GM12878 (cell line): ENCODE data around the gene SLC51A. TPM values are rescaled to one million over a fixed set of nuclear protein-coding genes. Genes with fewer than 3 reads are reported as not detected.

Source experiments
- BACH1 ChIP-seq: fragments of 450-650 bp; IDR thresholded peaks from 2 replicates; pipeline ENCODE4 v1.6.1; 2017; ENCODE audit warnings: mild to moderate bottlenecking, borderline replicate concordance
- CBFB ChIP-seq: IDR thresholded peaks from 2 replicates; pipeline ENCODE4 v1.6.1; 2016; ENCODE audit warnings: antibody characterized with exemption, low read depth
- CBX3 ChIP-seq: fragments of 200-600 bp; sonication (generic); IDR thresholded peaks from 2 replicates; pipeline ENCODE4 v1.6.1; 2016; ENCODE audit warnings: low read depth, borderline replicate concordance
- CEBPB ChIP-seq, 2 experiments: fragments of 150-350 bp in 1 of 2; IDR thresholded peaks; 2 replicates each; pipeline ENCODE4 v1.6.1; 2012 to 2014; ENCODE audit warnings: low read depth in 2 of 2, low read length in 2 of 2, borderline replicate concordance in 1 of 2, inconsistent platforms in 1 of 2
- CREB1 ChIP-seq: IDR thresholded peaks from 2 replicates; pipeline ENCODE4 v1.6.1; 2012; ENCODE audit warnings: low read depth, mild to moderate bottlenecking, inconsistent platforms
- EED ChIP-seq: sonication (generic); IDR thresholded peaks from 2 replicates; pipeline ENCODE4 v1.6.1; 2016; ENCODE audit warnings: antibody characterized with exemption, low read depth
- EGR1 ChIP-seq, 2 experiments: IDR thresholded peaks; 1 replicate in 1 of 2; 2 replicates in 1 of 2; pipeline ENCODE4 v1.6.1; 2011 to 2012; ENCODE audit warnings: low read depth in 2 of 2, low read length in 2 of 2, borderline replicate concordance in 1 of 2, mild to moderate bottlenecking in 1 of 2, moderate library complexity in 1 of 2
- ETV6 ChIP-seq, 2 experiments: fragments of 450-650 bp in 1 of 2; IDR thresholded peaks in 1 of 2; conservative IDR thresholded peaks in 1 of 2; 2 replicates each; pipeline ENCODE4 v1.6.1; 2014; ENCODE audit warnings: antibody characterized with exemption in 1 of 2, borderline replicate concordance in 1 of 2, low read depth in 1 of 2, mild to moderate bottlenecking in 1 of 2, moderate library complexity in 1 of 2
- GABPA ChIP-seq: IDR thresholded peaks from 2 replicates; pipeline ENCODE4 v1.6.1; 2014; ENCODE audit warnings: antibody characterized with exemption, low read depth, mild to moderate bottlenecking, inconsistent platforms
- IRF4 ChIP-seq: IDR thresholded peaks from 2 replicates; pipeline ENCODE4 v1.6.1; 2011; ENCODE audit warnings: low read depth, low read length
- KAT2A ChIP-seq: conservative IDR thresholded peaks from 2 replicates; pipeline ENCODE4 v1.6.1; 2011; ENCODE audit warnings: low read depth, low read length; ENCODE audit not compliant: control insufficient read depth
- LARP7 ChIP-seq: fragments of 450-650 bp; IDR thresholded peaks from 2 replicates; pipeline ENCODE4 v1.6.1; 2017; ENCODE audit warnings: mild to moderate bottlenecking
- MTA2 ChIP-seq: fragments of 450-650 bp; IDR thresholded peaks from 2 replicates; pipeline ENCODE4 v1.6.1; 2016; ENCODE audit warnings: low read depth, mild to moderate bottlenecking, moderate library complexity
- MTA3 ChIP-seq: IDR thresholded peaks from 2 replicates; pipeline ENCODE4 v1.6.1; 2012; ENCODE audit warnings: low read length, inconsistent platforms, borderline replicate concordance
- MXI1 ChIP-seq: fragments of 150-350 bp; IDR thresholded peaks from 2 replicates; pipeline ENCODE4 v1.6.1; 2011; ENCODE audit warnings: low read depth, mild to moderate bottlenecking, inconsistent platforms, low read length, improper control_type of control experiment
- MYC ChIP-seq: IDR thresholded peaks from 2 replicates; pipeline ENCODE4 v1.6.1; 2011; ENCODE audit warnings: mild to moderate bottlenecking, low read length, moderate library complexity, inconsistent platforms; ENCODE audit not compliant: insufficient read depth, insufficient replicate concordance, insufficient read length, severe bottlenecking
- NR2C2 ChIP-seq: IDR thresholded peaks from 2 replicates; pipeline ENCODE4 v1.6.1; 2011; ENCODE audit warnings: borderline replicate concordance, low read depth; ENCODE audit not compliant: control insufficient read depth, insufficient read length
- NRF1 ChIP-seq: conservative IDR thresholded peaks from 2 replicates; pipeline ENCODE4 v1.6.1; 2011; ENCODE audit warnings: mild to moderate bottlenecking, low read depth, low read length, improper control_type of control experiment
- SMAD5 ChIP-seq: IDR thresholded peaks from 2 replicates; pipeline ENCODE4 v1.6.1; 2016; ENCODE audit warnings: antibody characterized with exemption, low read depth
- SPI1 ChIP-seq: IDR thresholded peaks from 2 replicates; pipeline ENCODE4 v1.6.1; 2011; ENCODE audit warnings: low read depth, mild to moderate bottlenecking, low read length, moderate library complexity, borderline replicate concordance; ENCODE audit not compliant: insufficient read depth
- SRF ChIP-seq, 2 experiments: IDR thresholded peaks; 2 replicates each; pipeline ENCODE4 v1.6.1; 2011; ENCODE audit warnings: low read depth in 2 of 2, low read length in 2 of 2, mild to moderate bottlenecking in 1 of 2, moderate library complexity in 1 of 2
- STAT1 ChIP-seq: fragments of 450-650 bp; conservative IDR thresholded peaks from 2 replicates; pipeline ENCODE4 v1.6.1; 2014; ENCODE audit warnings: antibody characterized with exemption, mild to moderate bottlenecking
- YBX1 ChIP-seq: fragments of 450-650 bp; IDR thresholded peaks from 2 replicates; pipeline ENCODE4 v1.6.1; 2016; ENCODE audit warnings: antibody characterized with exemption
- ZNF217 ChIP-seq: fragments of 450-650 bp; IDR thresholded peaks from 2 replicates; pipeline ENCODE4 v1.6.1; 2017; ENCODE audit warnings: antibody characterized with exemption, mild to moderate bottlenecking
- ZNF384 ChIP-seq: IDR thresholded peaks from 2 replicates; pipeline ENCODE4 v1.6.1; 2012; ENCODE audit warnings: low read depth, mild to moderate bottlenecking, low read length, improper control_type of control experiment, borderline replicate concordance
- polyA plus RNA-seq, 11 experiments: library from polyadenylated mRNA; depleted of rRNA in 4 of 11; unstranded in 6 of 11; stranded (reverse) in 5 of 11; fragments of >200 nt; fragmentation: Nextera tagmentation in 4 of 11; fragmentation: Illumina TruSeq in 1 of 11; extraction: Ambion mirVana in 4 of 11; extraction: Trizol in 1 of 11; gene quantifications; 1 replicate in 1 of 11; 2 replicates in 10 of 11; pipeline versions ENCODE4 v1.2.1 to v1.2.3, GENCODE V29; 2011 to 2016; ENCODE audit warnings: inconsistent platforms in 2 of 11, missing spikeins in 2 of 11, low read depth in 1 of 11
- total RNA-seq, 4 experiments: library from RNA; depleted of rRNA in 3 of 4; stranded (reverse); fragments of >200 nt in 3 of 4; fragmentation: Illumina TruSeq in 1 of 4; extraction: Trizol in 1 of 4; gene quantifications; 2 replicates each; pipeline versions ENCODE4 v1.2.1 to v1.2.3, GENCODE V29; 2013 to 2021
- TF ChIP-seq, protein P1 (sequence below): fragments of 450-650 bp; IDR thresholded peaks from 2 replicates; pipeline ENCODE4 v1.6.1; 2016; ENCODE audit warnings: mild to moderate bottlenecking
- TF ChIP-seq, protein P2 (sequence below): fragments of 450-650 bp; IDR thresholded peaks from 2 replicates; pipeline ENCODE4 v1.6.1; 2016; ENCODE audit warnings: mild to moderate bottlenecking, moderate library complexity, borderline replicate concordance

Gene SLC51A
- total and polyA plus RNA-seq, 10 of the 15 experiments (the other 5 are each of a cell fraction or from before 2014, with no cell fraction given), result 0.99 to 3.9 (median 2.2) TPM; not detected in 6

DNA sequence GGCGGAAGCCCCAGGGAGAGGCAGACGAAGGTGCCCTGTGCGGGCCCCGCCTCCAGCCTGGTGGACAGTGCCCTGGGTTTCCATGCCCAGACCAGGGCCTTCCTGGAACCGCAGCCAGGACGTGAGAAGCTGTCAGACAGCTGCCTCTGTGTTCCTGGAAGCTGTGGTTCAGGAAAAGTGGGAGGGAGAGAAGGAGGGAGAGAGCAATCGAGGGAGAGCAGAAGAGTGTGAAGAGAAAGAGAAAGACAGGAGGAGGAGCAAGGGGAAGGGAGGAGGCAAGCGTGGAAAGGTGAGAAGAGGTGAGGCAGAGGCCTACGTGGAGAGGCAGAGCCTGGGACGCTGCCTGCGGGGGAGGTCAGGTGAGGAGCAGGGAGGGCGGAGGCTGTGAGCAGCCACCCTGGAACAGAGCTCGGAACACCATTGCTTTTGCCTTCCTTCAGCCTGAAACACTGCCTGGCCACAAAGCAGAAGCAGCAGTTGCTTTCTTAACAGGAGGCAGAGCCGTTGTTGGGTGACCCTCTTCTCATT lies 23.7 kb upstream of the SLC51A start (continued):
- TF ChIP-seq, protein P1, sequence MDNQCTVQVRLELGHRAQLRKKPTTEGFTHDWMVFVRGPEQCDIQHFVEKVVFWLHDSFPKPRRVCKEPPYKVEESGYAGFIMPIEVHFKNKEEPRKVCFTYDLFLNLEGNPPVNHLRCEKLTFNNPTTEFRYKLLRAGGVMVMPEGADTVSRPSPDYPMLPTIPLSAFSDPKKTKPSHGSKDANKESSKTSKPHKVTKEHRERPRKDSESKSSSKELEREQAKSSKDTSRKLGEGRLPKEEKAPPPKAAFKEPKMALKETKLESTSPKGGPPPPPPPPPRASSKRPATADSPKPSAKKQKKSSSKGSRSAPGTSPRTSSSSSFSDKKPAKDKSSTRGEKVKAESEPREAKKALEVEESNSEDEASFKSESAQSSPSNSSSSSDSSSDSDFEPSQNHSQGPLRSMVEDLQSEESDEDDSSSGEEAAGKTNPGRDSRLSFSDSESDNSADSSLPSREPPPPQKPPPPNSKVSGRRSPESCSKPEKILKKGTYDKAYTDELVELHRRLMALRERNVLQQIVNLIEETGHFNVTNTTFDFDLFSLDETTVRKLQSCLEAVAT, result peak; percentile 100
- TF ChIP-seq LARP7 (peak; percentile 23; the same call in 1 of the 2 replicates), SRF (IDR thresholded peaks at IDR 0.05; ENCODE audit: low read depth in 2 of 2, low read length in 2 of 2) (peak; percentile 34 to 87; a peak in 3 of 4 replicates), MYC (no peak), IRF4 (0 out of 2 replicates have a peak, but pooled peaks have one; percentile 32), SMAD5 (no peak), KAT2A (no peak), EED (peak; percentile 50; the same call in 1 of the 2 replicates), EGR1 (IDR thresholded peaks at IDR 0.05; ENCODE audit: borderline replicate concordance in 1 of 2, low read depth in 2 of 2, low read length in 2 of 2) (peak in 1 of 2 experiments; percentile 65; a peak in 1 of 3 replicates), MTA2 (peak; percentile 68), CBX3 (no peak), MXI1 (no peak), ZNF384 (no peak), MTA3 (peak; percentile 5; the same call in 1 of the 2 replicates), CBFB (0 out of 2 replicates have a peak, but pooled peaks have one; percentile 7), NRF1 (no peak), CREB1 (no peak), SPI1 (no peak), GABPA (no peak), NR2C2 (no peak), BACH1 (no peak), YBX1 (peak; percentile 75; the same call in 1 of the 2 replicates), ETV6 (conservative IDR thresholded peaks at IDR 0.05 in 1 of 2, IDR thresholded peaks at IDR 0.05 in 1 of 2; ENCODE audit: borderline replicate concordance in 1 of 2, low read depth in 1 of 2) (no peak), ZNF217 (peak; percentile 75; the same call in 1 of the 2 replicates), CEBPB (IDR thresholded peaks at IDR 0.05; ENCODE audit: borderline replicate concordance in 1 of 2, low read depth in 2 of 2, low read length in 2 of 2) (no peak), STAT1 (no peak)
- TF ChIP-seq, protein P2, sequence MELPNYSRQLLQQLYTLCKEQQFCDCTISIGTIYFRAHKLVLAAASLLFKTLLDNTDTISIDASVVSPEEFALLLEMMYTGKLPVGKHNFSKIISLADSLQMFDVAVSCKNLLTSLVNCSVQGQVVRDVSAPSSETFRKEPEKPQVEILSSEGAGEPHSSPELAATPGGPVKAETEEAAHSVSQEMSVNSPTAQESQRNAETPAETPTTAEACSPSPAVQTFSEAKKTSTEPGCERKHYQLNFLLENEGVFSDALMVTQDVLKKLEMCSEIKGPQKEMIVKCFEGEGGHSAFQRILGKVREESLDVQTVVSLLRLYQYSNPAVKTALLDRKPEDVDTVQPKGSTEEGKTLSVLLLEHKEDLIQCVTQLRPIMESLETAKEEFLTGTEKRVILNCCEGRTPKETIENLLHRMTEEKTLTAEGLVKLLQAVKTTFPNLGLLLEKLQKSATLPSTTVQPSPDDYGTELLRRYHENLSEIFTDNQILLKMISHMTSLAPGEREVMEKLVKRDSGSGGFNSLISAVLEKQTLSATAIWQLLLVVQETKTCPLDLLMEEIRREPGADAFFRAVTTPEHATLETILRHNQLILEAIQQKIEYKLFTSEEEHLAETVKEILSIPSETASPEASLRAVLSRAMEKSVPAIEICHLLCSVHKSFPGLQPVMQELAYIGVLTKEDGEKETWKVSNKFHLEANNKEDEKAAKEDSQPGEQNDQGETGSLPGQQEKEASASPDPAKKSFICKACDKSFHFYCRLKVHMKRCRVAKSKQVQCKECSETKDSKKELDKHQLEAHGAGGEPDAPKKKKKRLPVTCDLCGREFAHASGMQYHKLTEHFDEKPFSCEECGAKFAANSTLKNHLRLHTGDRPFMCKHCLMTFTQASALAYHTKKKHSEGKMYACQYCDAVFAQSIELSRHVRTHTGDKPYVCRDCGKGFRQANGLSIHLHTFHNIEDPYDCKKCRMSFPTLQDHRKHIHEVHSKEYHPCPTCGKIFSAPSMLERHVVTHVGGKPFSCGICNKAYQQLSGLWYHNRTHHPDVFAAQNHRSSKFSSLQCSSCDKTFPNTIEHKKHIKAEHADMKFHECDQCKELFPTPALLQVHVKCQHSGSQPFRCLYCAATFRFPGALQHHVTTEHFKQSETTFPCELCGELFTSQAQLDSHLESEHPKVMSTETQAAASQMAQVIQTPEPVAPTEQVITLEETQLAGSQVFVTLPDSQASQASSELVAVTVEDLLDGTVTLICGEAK, result no peak
